ENCODE data around the gene LMOD1.
"Not testable (repeated sequence)": the region's sequence is repeated elsewhere in the genome, so short reads cannot be mapped to it uniquely, and the experiment has no call there.

LMOD1 gene

DNA sequence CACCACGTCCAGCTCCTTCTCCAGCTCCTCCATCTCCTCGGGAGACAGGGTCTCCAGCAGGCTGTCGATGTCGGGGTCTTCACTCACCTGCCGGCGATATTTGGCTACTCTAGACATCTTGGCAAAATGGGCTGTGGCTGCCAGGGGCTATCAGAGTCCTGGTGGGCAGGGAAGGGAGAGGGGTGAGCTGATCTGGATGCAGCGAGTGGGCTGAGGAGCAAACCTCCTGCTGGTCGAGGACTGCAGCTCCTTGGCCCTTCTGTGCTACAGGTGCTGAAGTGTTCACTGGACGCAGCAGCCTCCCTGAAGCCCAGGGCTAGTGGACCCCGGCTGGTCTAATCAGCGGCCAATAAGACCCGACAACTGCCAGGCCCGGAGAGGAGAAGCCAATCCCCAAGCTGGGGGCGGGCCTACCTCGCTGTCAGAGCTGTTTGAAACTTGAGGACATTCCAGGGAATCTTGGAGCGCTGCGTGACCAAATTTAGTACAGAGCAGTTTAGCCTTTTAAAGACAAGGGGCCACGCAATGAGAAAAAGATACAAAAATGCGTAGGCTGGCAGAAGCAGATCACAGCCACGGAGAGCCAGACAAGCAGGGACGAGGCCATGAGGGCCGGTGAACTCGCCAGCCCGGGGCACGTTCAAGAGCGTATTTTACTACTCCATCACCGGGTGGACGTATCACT lies at the start of gene LMOD1:
Gene LMOD1 (minus strand): TSS at position 325 of the 685 bp plus-strand sequence. CDS start 208 bp downstream, at position 117.
- no peak for DNase-seq

DNA sequence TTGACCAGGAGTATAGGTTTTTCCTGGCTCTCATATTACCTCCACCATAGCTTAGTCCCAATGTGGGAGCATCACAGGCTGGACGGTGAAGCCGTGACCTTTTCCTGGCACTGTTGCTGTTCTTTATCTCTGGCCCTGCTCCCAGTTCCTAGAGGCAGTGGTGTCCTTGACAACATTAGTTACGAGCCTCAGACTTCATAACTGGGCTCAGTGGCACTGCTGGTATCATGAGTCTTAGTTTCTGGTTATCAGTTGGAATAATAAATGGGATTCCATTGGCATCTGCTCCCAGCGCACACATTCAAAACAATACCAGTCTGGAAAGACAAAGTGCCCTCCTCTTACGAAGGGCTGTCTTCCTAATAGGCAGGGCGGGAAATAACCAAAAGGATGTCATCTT lies 44.1 kb upstream of the LMOD1 start:
- DNase-seq: no peak

GRCh38 chr1:201989354-201990128 lies 43.2 kb upstream of the LMOD1 start:
- no peak for DNase-seq

DNA sequence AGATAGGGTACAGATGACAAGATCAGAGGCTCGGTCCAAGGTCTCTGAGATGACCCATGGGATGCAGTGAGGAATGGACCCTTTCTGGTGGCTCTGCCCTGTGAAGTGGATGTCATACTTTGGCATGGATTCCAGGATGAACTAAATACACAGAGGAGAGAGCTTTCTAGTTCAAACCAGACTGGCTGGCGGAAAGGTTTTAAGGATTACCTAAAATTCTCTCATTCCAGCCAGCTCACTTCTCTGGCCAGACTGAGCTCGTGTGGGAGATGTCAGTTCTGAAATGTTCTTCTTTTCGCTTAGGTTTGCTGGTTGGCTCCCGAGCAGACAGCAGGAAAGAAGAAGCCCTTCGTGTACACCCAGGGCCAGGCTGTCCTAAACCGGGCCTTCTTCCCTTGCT lies 42.3 kb upstream of the LMOD1 start:
- no peak for DNase-seq

DNA sequence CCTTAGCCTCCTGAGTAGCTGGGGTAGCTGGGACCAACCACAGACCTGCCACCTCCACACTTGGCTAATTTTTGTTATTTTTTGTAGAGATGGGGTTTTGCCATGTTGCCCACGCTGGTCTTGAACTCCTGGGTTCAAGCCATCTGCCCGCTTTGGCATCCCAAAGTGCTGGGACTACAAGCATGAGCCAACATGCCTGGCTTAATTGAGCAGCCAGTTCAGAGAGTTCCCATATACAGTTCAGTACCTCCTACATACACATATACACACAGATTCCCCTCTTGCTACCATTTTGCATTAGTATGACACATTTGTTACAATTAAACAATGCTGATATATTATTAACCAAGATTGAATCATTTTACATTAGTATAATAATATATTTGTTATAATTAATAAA lies 39.0 kb upstream of the LMOD1 start:
- no peak for DNase-seq

DNA sequence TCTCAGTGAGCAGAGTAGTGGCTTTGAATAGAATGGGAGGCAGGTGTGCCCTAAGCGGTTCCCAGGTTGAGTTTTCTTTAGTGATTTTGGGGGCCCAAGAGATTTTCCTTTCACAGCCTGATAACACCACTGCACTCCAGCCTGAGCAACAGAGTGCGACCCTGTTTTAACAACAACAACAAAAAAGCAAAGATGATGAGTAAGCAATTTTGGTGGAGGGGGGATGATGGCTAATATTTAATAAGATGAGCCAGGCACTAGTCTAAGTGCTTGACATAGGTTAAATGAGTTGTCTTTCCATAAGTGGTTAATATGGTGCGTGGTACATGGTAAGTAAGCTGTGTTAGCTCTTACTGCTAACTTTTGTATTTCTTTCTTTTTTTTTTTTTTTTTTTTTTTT lies 38.1 kb upstream of the LMOD1 start:
- no peak for DNase-seq

- no peak for DNase-seq
Observed at GRCh38 chr1:201983380-201983805, 37.0 kb upstream of the LMOD1 start.

GRCh38 chr1:201982623-201983379 lies 36.5 kb upstream of the LMOD1 start, which contains the start of gene RNPEP:
Gene RNPEP, plus strand, starts transcription at chr1:201982648. Its CDS starts 19 bp downstream, at chr1:201982667.
- DNase-seq: peak; percentile 40 to 46

DNA sequence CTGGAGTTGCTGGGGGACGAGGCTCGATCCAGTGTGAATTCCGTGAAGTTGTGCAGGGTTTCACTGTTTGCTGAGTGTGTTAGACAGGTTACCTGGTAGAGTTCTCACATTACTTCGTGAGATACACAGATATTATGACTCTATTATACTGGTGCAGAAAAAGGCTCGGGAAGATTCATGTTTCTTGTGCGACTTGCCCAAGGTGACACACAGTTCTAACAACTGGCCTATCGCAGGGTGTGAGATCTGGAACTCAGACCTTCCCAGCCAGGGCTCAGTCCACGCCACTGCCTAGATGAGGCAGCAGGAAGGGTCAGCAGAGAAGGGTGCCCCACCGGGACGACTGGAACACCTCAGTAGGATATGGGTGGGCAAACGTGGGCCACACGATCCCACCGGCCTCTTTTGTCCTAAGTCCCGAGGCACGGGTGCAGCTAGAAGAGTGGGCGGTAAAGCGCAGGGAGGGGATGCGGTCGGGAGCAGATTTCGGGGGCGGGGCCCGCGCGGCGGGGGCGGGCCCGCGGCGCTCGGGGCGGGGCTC lies 35.8 kb upstream of the LMOD1 start:
- peak; percentile 63 to 67 for DNase-seq

- no peak for DNase-seq
Observed at GRCh38 chr1:201970334-201971159, 24.2 kb upstream of the LMOD1 start.

- DNase-seq: no peak
Observed at GRCh38 chr1:201968202-201968925, 22.0 kb upstream of the LMOD1 start.

DNA sequence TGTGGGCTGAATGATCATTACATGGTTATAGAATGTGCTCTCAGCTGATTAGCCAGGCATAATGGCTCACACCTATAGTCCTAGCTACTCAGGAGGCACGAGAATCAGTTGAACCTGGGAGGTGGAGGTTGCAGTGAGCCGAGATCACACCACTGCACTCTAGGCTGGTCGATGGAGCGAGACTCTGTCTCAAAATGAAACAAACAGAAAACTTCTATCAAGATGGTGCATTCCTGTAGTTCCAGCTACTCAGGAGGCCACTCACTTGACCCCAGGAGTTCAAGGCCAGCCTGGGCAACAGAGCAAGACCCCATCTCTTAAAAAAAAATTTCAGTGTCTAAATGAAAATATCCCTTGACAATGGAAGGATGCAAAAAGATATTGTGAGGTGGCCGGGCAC lies 19.8 kb upstream of the LMOD1 start:
- DNase-seq: no peak

DNA sequence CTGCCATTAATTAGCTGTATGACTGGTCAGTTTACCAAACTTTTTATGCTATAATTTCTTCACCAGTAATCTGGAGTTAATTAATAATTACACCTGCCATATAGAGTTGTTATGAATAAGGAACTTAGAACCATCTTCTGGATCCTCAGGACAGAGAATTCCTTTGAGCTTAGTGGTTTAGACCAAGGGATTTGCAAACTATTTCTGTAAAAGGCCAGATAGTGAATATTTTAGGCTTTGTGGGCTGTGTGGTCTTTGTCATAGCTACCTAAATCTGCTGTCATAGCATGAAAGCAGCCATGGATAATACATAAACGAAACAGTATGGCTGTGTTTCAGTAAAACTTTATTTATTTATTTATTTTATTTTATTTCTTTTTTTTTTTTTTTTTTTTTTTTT lies 17.9 kb upstream of the LMOD1 start:
- DNase-seq: no peak

DNA sequence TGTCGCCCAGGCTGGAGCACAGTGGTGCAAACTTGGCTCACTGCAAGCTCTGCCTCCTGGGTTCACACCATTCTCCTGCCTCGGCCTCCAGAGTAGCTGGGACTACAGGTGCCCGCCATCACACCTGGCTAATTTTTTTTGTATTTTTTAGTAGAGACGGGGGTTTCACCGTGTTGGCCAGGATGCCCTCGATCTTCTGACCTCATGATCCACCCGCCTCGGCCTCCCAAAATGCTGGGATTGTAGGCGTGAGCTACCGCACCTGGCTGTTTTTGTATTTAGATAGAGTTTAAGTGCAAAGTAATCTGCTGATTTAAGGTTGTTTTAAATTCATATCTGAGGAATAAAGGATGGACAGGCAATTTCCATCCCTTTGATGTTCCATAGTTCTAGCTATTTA lies 16.0 kb upstream of the LMOD1 start:
- DNase-seq: not testable (repeated sequence)

- DNase-seq: no peak
Observed at GRCh38 chr1:201958348-201958747, 12.0 kb upstream of the LMOD1 start.

DNA sequence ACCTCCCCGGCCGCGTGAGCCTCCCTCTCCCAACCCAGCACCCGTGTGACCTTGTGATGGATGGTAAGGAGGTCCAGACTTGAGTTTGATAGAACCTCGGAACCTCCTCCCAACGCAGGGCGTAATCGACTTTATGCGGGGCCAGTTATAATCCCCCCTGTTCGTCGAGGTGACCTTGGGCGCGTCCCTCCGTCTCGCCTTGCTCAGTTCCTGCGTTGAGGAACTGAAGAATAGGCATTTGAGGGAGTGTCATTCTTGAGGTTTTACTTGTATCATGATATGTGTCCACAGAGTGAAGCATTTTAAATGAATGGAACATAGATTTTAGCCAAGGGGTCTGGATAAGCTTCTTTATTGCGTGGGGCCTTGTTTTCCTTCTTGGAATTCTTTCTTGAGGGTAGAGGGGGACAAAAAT lies 9.4 kb upstream of the LMOD1 start:
- no peak for DNase-seq

DNA sequence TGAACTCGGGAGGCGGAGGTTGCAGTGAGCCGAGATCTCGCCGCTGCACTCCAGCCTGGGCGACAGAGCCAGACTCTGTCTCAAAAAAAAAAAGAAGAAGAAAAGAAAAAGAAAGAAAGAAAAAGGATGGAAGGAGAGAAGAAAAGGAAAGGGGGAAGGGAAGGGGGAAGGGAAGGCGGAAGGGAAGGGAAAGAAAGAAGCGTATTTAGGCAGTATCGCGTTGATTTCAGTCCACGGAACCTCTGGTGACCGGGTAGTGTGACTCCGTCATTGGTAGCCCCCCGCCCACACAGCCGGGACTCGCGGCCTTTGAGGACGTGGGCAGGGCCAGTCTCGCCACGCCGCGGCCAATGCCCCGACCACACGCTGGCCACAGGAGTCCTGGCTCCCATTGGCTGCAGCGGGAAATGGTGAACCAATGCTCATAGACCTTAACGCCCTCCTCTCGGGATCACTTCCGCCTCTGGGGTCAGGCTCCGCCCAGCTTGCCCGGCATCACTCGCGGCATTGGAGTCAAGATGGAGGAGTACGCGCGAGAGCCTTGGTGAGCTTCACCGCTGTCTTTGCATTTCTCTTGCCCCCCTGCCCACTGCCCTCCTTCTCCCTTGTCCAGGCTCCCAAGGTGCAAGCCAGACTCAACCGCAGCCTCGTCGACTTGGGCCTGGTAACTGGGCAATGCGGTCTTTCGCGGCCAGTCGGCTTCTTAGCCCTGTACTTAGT lies 8.8 kb upstream of the LMOD1 start, which contains the start of gene TIMM17A:
Gene TIMM17A (plus strand): TSS at position 495 of the 720 bp plus-strand sequence. CDS start 24 bp downstream, at position 519.
- DNase-seq: peak; percentile 89

GRCh38 chr1:201954263-201955008 lies 8.1 kb upstream of the LMOD1 start:
- DNase-seq: no peak

DNA sequence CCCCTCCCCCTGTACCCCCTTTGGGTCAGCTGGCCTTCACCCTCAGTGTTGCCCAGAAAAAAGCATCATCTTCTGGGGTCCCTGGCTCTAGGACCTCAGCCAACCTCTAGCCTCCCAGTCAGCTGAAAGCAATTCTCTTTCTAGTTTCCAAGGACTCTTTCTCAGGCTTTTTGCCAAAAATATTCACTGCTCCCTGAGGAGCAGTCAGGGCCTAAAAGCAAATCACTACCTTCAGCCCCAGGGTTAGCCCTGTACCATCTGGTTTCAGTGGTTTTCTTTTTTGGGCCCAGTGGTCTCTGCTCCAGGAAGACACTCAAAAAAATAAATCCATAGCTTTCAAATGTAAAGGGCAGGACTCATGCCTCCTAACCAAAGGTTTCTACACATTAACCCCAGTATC lies 3.1 kb upstream of the LMOD1 start:
- no peak for DNase-seq

DNA sequence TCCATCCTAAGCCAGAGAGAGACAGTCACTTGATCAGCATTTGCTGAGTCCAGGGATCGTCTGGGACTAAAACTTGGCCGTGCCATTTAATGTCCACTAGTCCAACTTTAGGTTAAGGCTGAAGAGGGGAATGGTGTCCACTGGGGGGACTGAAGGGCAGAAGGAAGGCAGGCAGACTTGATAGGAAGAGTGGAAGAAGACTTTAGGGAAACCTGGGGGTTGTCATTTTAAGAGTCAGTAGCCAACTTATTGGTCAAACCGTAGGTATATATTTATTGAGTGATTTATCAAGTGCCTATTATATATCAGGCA lies 1.3 kb upstream of the LMOD1 start:
- no peak for DNase-seq

Data from activated CD4-positive, alpha-beta T cell treated with anti-CD3 and anti-CD28 coated beads for 4 hours (primary cell).